HuH-7.5 (cell line): ENCODE results near the gene MID1.

Experiments used
- DNase-seq: peaks from one replicate; pipeline ENCODE4 v3.0.0; 2011; ENCODE audit warnings: low spot score

The MID1 gene

DNA sequence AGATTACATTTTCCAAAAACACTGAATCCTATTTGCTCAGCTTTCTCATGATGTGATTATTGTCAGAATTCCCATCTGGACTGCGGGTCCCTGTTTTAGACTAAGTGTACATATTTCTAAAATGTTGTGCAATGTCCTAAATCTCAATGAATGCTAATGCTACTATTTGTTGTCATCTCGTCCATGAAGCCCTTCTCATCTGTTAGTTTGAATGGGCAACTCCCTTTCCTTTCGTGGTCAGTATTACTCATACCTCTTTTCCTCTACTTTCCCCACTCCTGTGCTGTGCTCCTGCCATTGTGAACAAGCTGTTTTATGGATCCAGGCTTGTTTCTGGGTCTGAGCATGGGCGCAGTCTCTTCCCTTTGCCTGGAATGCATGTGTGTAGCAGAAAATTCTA, 91.0 kb downstream of the MID1 start:
- no peak for DNase-seq

- DNase-seq = no peak
These were observed 93.9 kb downstream of the MID1 start for GRCh38 chrX:10526451-10526850.

DNA sequence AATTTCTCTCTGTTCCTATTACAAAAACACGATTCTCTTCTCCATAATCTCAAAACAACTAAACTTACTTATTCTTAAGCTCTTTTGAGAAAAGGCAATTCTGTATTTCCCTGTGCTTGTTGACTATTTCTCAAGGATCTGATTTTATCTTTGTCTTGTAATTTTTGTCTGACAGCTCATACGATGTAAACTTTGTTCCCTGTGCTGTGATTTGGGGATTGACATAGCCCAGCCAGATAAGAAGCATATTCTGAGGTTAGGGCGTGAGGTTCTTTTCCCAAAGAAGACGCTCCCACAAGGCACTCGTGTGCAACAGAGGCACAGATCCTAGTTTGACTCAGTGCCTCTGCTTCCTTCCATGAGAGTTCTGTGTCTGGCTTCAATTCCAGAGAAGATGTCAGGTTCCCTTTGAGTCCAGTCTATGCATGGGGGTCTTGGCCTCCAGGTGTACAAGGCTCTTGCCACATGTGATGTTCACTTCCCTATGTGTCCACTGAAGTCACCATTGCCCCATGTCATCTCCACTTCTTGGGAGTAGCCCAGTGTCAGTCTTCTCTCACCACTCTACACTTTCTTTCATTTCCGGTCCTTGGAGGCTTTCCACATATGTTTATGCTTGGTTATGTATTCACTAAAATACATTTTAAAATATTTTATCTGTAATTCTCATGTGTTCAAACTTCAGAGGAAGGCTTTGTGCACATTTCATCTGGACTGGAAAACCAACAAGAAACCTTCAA, 94.8 kb downstream of the MID1 start:
- no peak for DNase-seq

- DNase-seq = no peak
These were observed 95.8 kb downstream of the MID1 start for GRCh38 chrX:10524578-10524977.

DNA sequence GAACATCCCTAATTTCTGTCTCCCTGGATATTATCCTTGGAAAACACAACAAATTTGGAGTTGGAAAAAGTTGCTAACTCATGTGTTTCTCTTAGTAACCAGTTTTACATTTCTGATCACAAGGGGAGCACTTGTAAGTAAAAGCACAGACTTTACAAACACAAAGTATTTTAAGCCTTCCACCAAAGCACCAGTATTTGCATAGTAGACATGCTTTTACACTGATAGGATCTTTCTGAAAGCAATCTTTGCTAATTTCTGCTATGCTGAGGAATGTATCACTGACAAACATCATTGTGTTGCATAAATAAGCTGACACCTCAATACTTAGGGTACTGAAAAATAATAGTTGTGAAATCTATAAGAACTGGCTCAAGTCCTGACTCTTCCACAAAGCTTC, 100.6 kb downstream of the MID1 start:
- DNase-seq = no peak

GRCh38 chrX:10519278-10519677, 101.1 kb downstream of the MID1 start:
- no peak for DNase-seq

GRCh38 chrX:10518073-10518472, 102.3 kb downstream of the MID1 start:
- DNase-seq = no peak

- no peak for DNase-seq
These were observed 103.5 kb downstream of the MID1 start for GRCh38 chrX:10516781-10517322.

DNA sequence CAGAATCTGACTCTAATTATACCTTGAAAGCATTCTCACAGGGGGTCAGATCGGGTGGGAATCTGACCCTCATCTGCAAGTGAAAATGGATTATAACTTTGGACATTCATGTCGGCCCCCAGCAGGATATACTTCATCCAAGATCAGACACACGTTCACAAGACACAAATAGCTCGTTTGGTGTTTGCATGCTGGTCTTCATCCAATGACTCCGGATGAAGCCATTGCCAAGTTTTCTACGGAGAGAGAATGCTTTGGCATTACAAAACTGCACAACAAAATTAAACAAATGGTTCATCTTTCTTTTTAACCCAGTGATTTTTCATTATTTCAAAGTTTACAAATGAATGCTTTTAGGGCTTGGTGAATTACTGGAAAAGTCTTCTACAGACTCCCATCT, 105.5 kb downstream of the MID1 start:
- no peak for DNase-seq

DNA sequence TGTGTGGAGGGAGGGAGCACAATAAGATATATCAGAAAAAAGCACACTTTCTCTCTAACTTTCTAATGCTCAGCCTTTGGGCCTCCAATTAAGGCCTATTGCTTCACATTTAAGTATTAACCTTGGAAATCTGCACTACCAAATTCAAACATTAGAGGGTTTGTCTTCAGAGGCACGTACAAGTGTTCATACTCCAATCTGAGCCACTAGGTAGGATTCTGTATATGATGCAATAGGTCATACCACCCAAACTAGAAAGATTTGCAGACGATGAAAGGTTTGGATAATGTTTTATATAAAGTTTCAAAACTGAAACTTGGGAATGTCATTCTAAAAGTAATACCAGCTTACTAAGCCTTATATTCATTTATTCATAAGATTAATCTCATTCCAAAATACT, 106.4 kb downstream of the MID1 start:
- DNase-seq = no peak

DNA sequence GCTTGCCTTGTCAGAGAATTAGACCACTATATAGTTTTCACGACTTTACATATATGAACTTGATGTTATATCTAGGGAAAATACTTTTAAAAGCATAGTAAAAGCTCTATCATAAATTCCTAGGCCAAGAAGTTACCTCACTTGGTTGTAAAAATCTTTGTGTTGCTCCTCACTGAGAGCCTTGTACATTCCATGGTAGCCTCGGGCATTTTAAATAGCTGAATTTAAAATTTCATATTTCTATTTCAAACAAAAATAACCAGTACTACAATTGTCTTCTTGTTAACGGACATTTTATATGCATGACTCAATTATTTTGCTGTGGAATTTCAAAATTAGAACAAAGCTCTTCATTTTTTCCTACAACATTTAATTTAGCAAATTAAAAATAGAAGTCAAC, 107.6 kb downstream of the MID1 start:
- DNase-seq = no peak

DNA sequence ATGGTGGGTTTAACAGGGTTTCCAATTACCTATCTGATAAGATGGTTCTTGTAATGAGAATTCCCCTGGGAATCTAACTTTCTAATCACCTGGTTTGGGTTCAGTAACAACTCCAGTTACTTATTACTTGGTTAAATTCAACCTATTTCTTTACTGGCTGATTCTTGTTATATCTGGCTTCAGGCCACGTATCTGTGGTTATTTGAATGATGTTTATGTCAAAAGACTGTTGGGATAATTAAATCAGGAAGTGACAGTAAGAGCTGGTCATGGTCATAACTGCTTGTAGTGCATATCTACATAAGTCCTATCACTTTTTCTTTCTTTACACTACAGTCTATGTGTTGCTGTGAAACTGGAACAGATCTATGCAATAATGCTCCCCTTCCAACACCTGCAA, 108.1 kb downstream of the MID1 start:
- no peak for DNase-seq

GRCh38 chrX:10509397-10509796, 111.0 kb downstream of the MID1 start:
- DNase-seq = no peak

- DNase-seq = no peak
These were observed 111.5 kb downstream of the MID1 start for GRCh38 chrX:10508891-10509290.

DNA sequence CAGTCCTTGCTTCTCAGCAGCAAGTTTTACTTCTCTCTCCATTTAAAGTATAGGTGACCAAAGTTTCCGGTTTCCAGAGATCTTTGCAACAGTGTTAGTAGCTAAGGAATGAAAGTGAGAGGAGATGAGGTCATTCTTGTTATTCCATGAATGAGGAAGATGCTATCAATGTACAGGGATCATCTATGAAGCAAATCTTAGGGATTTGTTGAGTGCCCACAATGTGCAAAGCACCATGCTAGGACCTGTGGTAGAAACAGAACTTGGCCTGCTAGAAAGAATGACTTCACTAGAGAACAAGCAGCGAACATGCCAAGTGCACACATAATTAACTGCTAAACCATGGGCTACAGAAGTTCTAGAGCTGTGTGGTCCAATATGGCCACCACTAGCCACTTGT, 112.5 kb downstream of the MID1 start:
- no peak for DNase-seq

DNA sequence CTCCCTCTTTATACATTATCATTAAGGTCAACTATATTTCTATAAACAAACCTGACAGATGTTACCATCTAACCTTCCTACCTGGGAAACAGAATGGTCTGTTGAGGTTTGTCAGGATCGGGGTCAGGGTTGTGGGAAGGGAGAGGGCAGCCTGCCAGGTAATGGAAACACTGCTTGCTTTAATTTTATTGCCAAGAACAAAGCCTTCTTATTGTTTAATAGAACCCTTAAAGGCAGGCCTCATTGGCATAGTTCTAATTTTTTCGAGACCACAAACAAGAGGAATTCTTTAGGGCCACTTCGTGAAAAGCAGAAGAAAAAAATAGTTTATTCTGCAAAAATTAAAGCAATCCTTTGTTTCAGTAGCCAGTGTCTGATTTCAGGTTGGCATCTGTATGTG, 113.2 kb downstream of the MID1 start:
- DNase-seq = no peak

DNA sequence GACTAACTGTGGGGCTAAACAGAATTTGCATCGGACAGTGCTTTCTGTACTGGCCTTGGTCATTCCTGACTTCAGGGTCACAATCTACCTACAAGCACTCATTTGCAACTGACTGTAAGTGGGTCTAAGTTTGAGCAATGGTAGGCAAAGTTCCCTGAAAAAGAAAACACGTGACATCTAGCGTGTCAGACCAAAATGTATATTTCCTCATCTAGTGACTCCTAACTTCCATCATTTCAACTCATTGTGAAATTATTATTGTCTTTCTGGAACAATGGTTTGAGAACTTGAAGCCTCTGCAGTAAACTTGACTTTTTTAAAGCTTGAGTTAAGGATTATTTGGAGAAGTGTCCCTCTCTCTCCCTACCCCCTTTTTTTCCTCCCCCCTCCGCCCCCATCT, 113.6 kb downstream of the MID1 start:
- no peak for DNase-seq

DNA sequence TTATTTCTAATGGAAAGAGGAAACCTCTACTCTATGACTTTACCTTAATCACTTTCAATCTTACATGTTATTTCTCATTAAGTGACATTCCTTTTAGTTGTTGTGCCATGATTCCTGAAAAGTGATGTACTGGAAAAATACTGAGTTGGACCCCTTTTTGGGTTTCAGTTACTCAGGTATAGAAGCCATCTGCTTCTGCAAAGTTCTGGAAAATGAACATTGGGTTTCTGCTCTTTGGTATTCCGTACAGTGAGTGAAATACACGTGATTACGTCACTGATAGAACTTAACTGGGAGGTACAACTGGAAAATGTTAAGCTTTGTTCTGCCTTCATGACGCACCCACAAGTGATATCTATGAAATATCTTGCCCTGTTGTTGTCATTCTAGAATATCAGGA, 114.7 kb downstream of the MID1 start:
- no peak for DNase-seq

- no peak for DNase-seq
These were observed 117.4 kb downstream of the MID1 start for GRCh38 chrX:10502961-10503360.

GRCh38 chrX:10501611-10502010, 118.8 kb downstream of the MID1 start:
- DNase-seq = no peak

GRCh38 chrX:10496345-10496965, 123.9 kb downstream of the MID1 start:
- no peak for DNase-seq

GRCh38 chrX:10495677-10496076, 124.7 kb downstream of the MID1 start:
- no peak for DNase-seq

- DNase-seq = no peak
These were observed 128.1 kb downstream of the MID1 start for GRCh38 chrX:10492250-10492649.

DNA sequence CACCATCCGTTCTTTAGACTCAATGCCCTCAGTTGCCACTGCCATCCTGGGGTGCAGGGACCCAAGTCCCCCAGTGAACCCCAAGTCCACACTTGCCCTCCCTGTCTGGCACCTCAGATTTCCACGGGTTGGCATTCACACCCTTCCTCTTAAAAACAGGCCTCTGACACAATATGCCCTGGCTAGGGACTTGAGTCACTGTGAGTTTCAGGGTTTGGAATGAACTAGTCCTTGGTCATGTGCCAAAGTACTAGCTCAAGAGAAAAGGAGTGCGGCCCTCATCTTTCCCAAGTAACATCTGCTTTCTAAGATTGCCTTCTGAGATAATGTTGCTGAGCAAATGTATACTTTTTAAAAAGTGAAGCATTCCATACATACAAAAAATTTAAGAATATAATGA, 134.0 kb downstream of the MID1 start:
- DNase-seq = no peak
